ENCODE data around the gene UGT1A3. TPM values are rescaled to one million over a fixed set of nuclear protein-coding genes. Genes with fewer than 3 reads are reported as not detected.

Gene UGT1A3
- total RNA-seq, result not detected

GRCh38 chr2:233728723-233729301 lies at the start of gene UGT1A3:
Gene UGT1A3 (plus strand): TSS chr2:233729042. CDS start chr2:233729127, 85 bp downstream.

GRCh38 chr2:233681521-233682099 lies 47.2 kb upstream of the UGT1A3 start, which contains the start of gene UGT1A7:
Gene UGT1A7 (plus strand): TSS chr2:233681901. CDS start chr2:233681938, 37 bp downstream.

GRCh38 chr2:233692648-233693047 lies 36.2 kb upstream of the UGT1A3 start, which contains the start of gene UGT1A6:
Gene UGT1A6 (plus strand): TSS chr2:233692890. CDS start chr2:233693005, 115 bp downstream.

GRCh38 chr2:233712611-233713261 lies 16.1 kb upstream of the UGT1A3 start, which contains the start of gene UGT1A5:
Gene UGT1A5 (plus strand): TSS chr2:233712907. CDS start chr2:233712992, 85 bp downstream.

GRCh38 chr2:233718552-233718951 lies 10.3 kb upstream of the UGT1A3 start, which contains the start of gene UGT1A4:
Gene UGT1A4 (plus strand): TSS chr2:233718736. CDS start chr2:233718821, 85 bp downstream.

GRCh38 chr2:233760043-233760442 lies 31.2 kb downstream of the UGT1A3 start, which contains the start of gene UGT1A1:
Gene UGT1A1 (plus strand): TSS chr2:233760270. CDS start chr2:233760288, 18 bp downstream.

GRCh38 chr2:233778030-233778429 lies 49.2 kb downstream of the UGT1A3 start, which contains the start of gene MROH2A:
Gene MROH2A (plus strand): TSS chr2:233778330. CDS start chr2:233779359, 1,029 bp downstream.

Other genes with a start within 250 kb of the UGT1A3 start
- 15.9 TPM for gene USP40, start 162.3 kb upstream of the UGT1A3 start, total RNA-seq
- not detected for gene UGT1A8, start 111.4 kb upstream of the UGT1A3 start, total RNA-seq
- gene UGT1A10, start 92.6 kb upstream of the UGT1A3 start, total RNA-seq, result not detected
- gene UGT1A9, start 57.1 kb upstream of the UGT1A3 start, total RNA-seq, result not detected
- gene UGT1A7, start 47.1 kb upstream of the UGT1A3 start, total RNA-seq, result not detected
- gene UGT1A6, start 36.2 kb upstream of the UGT1A3 start, total RNA-seq, result not detected
- not detected for gene UGT1A5, start 16.1 kb upstream of the UGT1A3 start, total RNA-seq
- gene UGT1A4, start 10.3 kb upstream of the UGT1A3 start, total RNA-seq, result not detected
- gene UGT1A1, start 31.2 kb downstream of the UGT1A3 start, total RNA-seq, result not detected
- under 0.01 TPM for gene MROH2A, start 49.3 kb downstream of the UGT1A3 start, total RNA-seq
- 4.4 TPM for gene HJURP, start 125.5 kb downstream of the UGT1A3 start, total RNA-seq
- 4.6 TPM for gene TRPM8, start 188.3 kb downstream of the UGT1A3 start, total RNA-seq

All from diencephalon (tissue), 1 donor.